B cell (primary cell): ENCODE data around the gene THUMPD2. TPM values are rescaled to one million over a fixed set of nuclear protein-coding genes. Genes with fewer than 3 reads are reported as not detected.
A peak's percentile ranks its signal among the peaks of the same experiment; 100 is the strongest.

Experiments
- ATAC-seq: fragments of 200-7000 bp; cut with Tn5 transposase; one replicate; pipeline ENCODE4 v1.10.0; 2021; ENCODE audit warnings: low read depth, mild to moderate bottlenecking, moderate number of reproducible peaks, moderate library complexity
- CTCF ChIA-PET: fragments of 350-600 bp; sonication (Branson Sonifier 250); formaldehyde crosslinking; loops from one replicate; lab custom pipeline; 2021; ENCODE audit warnings: antibody characterized with exemption, inconsistent platforms; lab: Charles Lee
- POLR2A ChIA-PET: fragments of 350-600 bp; sonication (Branson Sonifier 250); formaldehyde crosslinking; loops from one replicate; lab custom pipeline; 2021; ENCODE audit warnings: antibody characterized with exemption; lab: Charles Lee
- DNase-seq: peaks from one replicate; pipeline ENCODE4 v3.0.0; 2013
- H2AFZ ChIP-seq: 2 replicates; pipeline ENCODE4 v1.6.1; 2012; ENCODE audit warnings: mild to moderate bottlenecking, low read depth, low read length; ENCODE audit not compliant: insufficient read depth, poor library complexity, severe bottlenecking
- H3K27ac ChIP-seq, 2 donors: 1 replicate in 1 of 2; 2 replicates in 1 of 2; pipeline ENCODE4 v1.5.1; 2012 to 2013; ENCODE audit warnings: low read length in 2 of 2, mild to moderate bottlenecking in 2 of 2, moderate library complexity in 1 of 2
- H3K27me3 ChIP-seq, 4 experiments: fragments of 200-600 bp in 1 of 4; sonication (generic) in 1 of 4; replicated peaks in 1 of 4; 1 replicate in 2 of 4; 2 replicates in 2 of 4; pipeline versions ENCODE4 v1.6.1 to v1.7.0; 2013 to 2016; ENCODE audit warnings: low read length in 3 of 4, mild to moderate bottlenecking in 2 of 4, mixed read lengths in 1 of 4, moderate library complexity in 1 of 4; ENCODE audit not compliant: insufficient read depth in 4 of 4, control insufficient read depth in 3 of 4; ENCODE audit errors: control extremely low read depth in 1 of 4
- H3K36me3 ChIP-seq, 2 experiments: replicated peaks in 1 of 2; 1 replicate in 1 of 2; 2 replicates in 1 of 2; pipeline versions ENCODE4 v1.6.1 to v1.7.1; 2013; ENCODE audit warnings: low read length in 1 of 2; ENCODE audit not compliant: insufficient read depth in 2 of 2, control insufficient read depth in 1 of 2; ENCODE audit errors: control extremely low read depth in 1 of 2, extremely low read depth in 1 of 2
- H3K4me1 ChIP-seq, 2 donors: fragments of 200-600 bp in 1 of 2; sonication (generic) in 1 of 2; 1 replicate in 1 of 2; 2 replicates in 1 of 2; pipeline versions ENCODE4 v1.5.1 to v1.6.1; 2013 to 2017; ENCODE audit warnings: low read length in 2 of 2; ENCODE audit not compliant: control insufficient read depth in 2 of 2, insufficient read depth in 2 of 2
- H3K4me2 ChIP-seq: replicated peaks from 2 replicates; pipeline ENCODE3; 2012; ENCODE audit warnings: mild to moderate bottlenecking, low read depth, low read length; ENCODE audit not compliant: poor library complexity, severe bottlenecking
- H3K4me3 ChIP-seq, 5 experiments: fragments of 200-600 bp in 1 of 5; sonication (generic) in 1 of 5; 1 replicate in 3 of 5; 2 replicates in 2 of 5; pipeline versions ENCODE4 v1.5.1 to v1.7.0; 2011 to 2016; ENCODE audit warnings: low read length in 4 of 5, mild to moderate bottlenecking in 4 of 5, low read depth in 2 of 5, control low read depth in 1 of 5, moderate library complexity in 1 of 5; ENCODE audit not compliant: insufficient read depth in 1 of 5; ENCODE audit errors: control extremely low read depth in 1 of 5, extremely low read depth in 1 of 5
- H3K79me2 ChIP-seq: fragments of 200-600 bp; sonication (generic); one replicate; pipeline ENCODE4 v1.6.0; 2016; ENCODE audit warnings: low read length; ENCODE audit not compliant: control insufficient read depth, insufficient read depth
- H3K9ac ChIP-seq: fragments of 200-600 bp; sonication (generic); 2 replicates; pipeline ENCODE4 v1.6.1; 2017; ENCODE audit warnings: mild to moderate bottlenecking, low read length, moderate library complexity
- H3K9me3 ChIP-seq, 3 donors: one replicate each; pipeline versions ENCODE4 v1.6.1 to v1.7.1; 2013; ENCODE audit warnings: low read length in 2 of 3; ENCODE audit not compliant: control insufficient read depth in 2 of 3, insufficient read depth in 1 of 3; ENCODE audit errors: control extremely low read depth in 1 of 3
- H4K20me1 ChIP-seq: 2 replicates; pipeline ENCODE4 v1.6.0; 2012; ENCODE audit warnings: mild to moderate bottlenecking, low read length; ENCODE audit not compliant: insufficient read depth, control insufficient read depth, poor library complexity, severe bottlenecking
- H3K27ac Mint-ChIP-seq: one replicate; pipeline ENCODE4 v1.8.0; 2021; ENCODE audit warnings: mixed read lengths
- H3K27me3 Mint-ChIP-seq: one replicate; pipeline ENCODE4 v1.8.0; 2021; ENCODE audit warnings: mixed read lengths
- H3K4me1 Mint-ChIP-seq: one replicate; pipeline ENCODE4 v1.8.0; 2021; ENCODE audit warnings: mixed read lengths
- H3K4me3 Mint-ChIP-seq: one replicate; pipeline ENCODE4 v1.8.0; 2021; ENCODE audit warnings: mixed read lengths
- H3K9me3 Mint-ChIP-seq: one replicate; pipeline ENCODE4 v1.8.0; 2022; ENCODE audit warnings: mixed read lengths; ENCODE audit not compliant: insufficient read depth
- EZH2 ChIP-seq: IDR thresholded peaks from 2 replicates; pipeline ENCODE4 v1.6.1; 2012; ENCODE audit warnings: borderline replicate concordance, low read depth, mild to moderate bottlenecking, moderate library complexity, low read length; ENCODE audit not compliant: insufficient read depth, poor library complexity, severe bottlenecking
- WGBS: methylation state at CpG from one replicate; pipeline ENCODE4 v1.1.5; 2013; ENCODE audit warnings: missing lambda C conversion rate; ENCODE audit not compliant: insufficient coverage; 5-methylcytosine and 5-hydroxymethylcytosine counted together
- intact Hi-C: fragments of 100-400 bp; cut with micrococcal nuclease; formaldehyde crosslinking; loops from one replicate; pipeline ENCODE4 v1.10.0; 2022
- polyA plus RNA-seq: library from polyadenylated mRNA; depleted of rRNA; stranded (reverse); fragments of >200 nt; gene quantifications from 2 replicates; pipeline ENCODE4 v1.2.3, GENCODE V29; 2012
- total RNA-seq, 2 donors: library from RNA; stranded (reverse); fragments of 120-200 nt in 1 of 2; gene quantifications; 1 replicate in 1 of 2; 2 replicates in 1 of 2; pipeline versions ENCODE4 v1.2.3 to v1.2.4, GENCODE V29; 2013 to 2022
- TF ChIP-seq, protein P1 (sequence below): fragments of 200-600 bp; IDR thresholded peaks from one replicate; pipeline ENCODE4 v1.8.0; 2022; ENCODE audit warnings: antibody characterized with exemption, mild to moderate bottlenecking

The THUMPD2 gene
- total and polyA plus RNA-seq, 2 donors (not counting 1 experiment from before 2014, with no cell fraction given): 11.0 to 14.8 TPM

DNA sequence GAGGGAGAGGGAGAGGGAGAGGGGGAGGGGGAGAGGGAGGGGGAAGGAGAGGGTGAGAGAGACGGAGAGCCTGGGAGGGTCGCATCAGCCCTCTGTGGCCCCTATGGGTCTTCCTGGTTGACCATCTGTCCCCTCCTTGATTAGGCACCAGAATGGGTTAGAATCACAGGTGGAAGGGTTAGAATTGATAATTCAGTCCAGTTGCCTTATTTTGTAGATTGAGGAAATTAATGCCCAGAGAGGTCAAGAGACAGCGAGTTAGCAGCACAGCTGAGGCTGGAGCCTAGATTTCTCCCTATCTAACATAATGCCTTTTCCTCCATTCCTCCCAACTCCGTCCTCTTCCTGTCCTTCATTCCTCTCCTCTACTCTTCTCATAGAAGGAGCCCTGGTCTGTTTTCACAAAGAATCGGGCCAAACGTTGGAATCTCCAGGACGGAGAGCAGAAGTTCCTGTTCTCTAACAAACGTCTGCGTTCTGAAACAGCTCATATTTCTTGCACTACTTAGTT, 338 bp upstream of the THUMPD2 start:
- no peak for ATAC-seq
- ChIA-PET CTCF (no interaction called here), POLR2A (no interaction called here)
- H3K4me1 Mint-ChIP-seq: peaks cover 49% of the 10 kb centered on the region
- Histone ChIP-seq H3K4me3 (peak overlapping the region; percentile 51 to 90 (median 86)), H2AFZ (peak overlapping the region; percentile 92), H3K27me3 (no peaks in the 10 kb centered on the region), H3K79me2 (peaks cover 32% of the 10 kb centered on the region), H3K4me2 (peak overlapping the region; percentile 77), H3K9ac (peak overlapping the region; percentile 78), H3K36me3 (no peaks in the 10 kb centered on the region), H3K27ac (peak overlapping the region in 1 of 2 donors; percentile 84), H3K9me3 (no peaks in the 10 kb centered on the region), H3K4me1 (peaks cover 26 to 27% of the 10 kb centered on the region in 2 donors), H4K20me1 (no peaks in the 10 kb centered on the region)
- intact Hi-C loops: no loop called here
- H3K27ac Mint-ChIP-seq: peak overlapping the region; percentile 88
- no peak for TF ChIP-seq EZH2
- TF ChIP-seq, protein P1, sequence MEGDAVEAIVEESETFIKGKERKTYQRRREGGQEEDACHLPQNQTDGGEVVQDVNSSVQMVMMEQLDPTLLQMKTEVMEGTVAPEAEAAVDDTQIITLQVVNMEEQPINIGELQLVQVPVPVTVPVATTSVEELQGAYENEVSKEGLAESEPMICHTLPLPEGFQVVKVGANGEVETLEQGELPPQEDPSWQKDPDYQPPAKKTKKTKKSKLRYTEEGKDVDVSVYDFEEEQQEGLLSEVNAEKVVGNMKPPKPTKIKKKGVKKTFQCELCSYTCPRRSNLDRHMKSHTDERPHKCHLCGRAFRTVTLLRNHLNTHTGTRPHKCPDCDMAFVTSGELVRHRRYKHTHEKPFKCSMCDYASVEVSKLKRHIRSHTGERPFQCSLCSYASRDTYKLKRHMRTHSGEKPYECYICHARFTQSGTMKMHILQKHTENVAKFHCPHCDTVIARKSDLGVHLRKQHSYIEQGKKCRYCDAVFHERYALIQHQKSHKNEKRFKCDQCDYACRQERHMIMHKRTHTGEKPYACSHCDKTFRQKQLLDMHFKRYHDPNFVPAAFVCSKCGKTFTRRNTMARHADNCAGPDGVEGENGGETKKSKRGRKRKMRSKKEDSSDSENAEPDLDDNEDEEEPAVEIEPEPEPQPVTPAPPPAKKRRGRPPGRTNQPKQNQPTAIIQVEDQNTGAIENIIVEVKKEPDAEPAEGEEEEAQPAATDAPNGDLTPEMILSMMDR: no peak
- H3K4me3 Mint-ChIP-seq: peak overlapping the region; percentile 98
- DNase-seq: no peak
- H3K27me3 Mint-ChIP-seq: no peaks in the 10 kb centered on the region
- no peaks in the 10 kb centered on the region for H3K9me3 Mint-ChIP-seq
- WGBS: 17% methylated on average over 8 of the region's 9 CpGs

DNA sequence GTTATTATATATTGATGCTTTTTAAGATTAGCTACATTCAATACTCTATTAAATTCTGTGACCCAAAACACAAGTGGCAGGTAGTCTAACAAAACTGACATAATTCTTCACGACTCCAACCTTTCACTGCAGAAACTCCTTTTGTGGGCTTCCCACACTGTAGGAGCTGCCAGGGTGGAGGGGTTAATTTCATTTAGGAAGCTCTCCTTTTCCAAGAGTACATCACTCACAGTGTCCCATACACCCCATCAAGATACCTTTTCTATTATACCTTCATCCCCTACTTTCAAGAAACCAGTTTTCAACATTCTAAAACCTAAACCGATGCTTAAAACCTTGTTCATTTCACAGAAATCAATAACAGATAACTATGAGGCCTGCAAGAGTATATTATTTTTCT, 825 bp downstream of the THUMPD2 start:
- Histone ChIP-seq H3K36me3 (no peaks in the 10 kb centered on the region), H3K4me2 (peak overlapping the region; percentile 77), H3K27me3 (no peaks in the 10 kb centered on the region), H3K9ac (peak overlapping the region; percentile 78), H3K4me1 (peaks cover 26 to 27% of the 10 kb centered on the region in 2 donors), H3K9me3 (no peaks in the 10 kb centered on the region), H3K79me2 (peaks cover 32% of the 10 kb centered on the region), H2AFZ (peak overlapping the region; percentile 92), H3K4me3 (peak overlapping the region; percentile 84 to 90 (median 86)), H4K20me1 (no peaks in the 10 kb centered on the region), H3K27ac (peak overlapping the region in 1 of 2 donors; percentile 84)
- ATAC-seq: no peak
- DNase-seq: no peak
- TF ChIP-seq, protein P1: no peak
- no peak for TF ChIP-seq EZH2
- no CpG with 5 or more reads among the region's 2 CpGs for WGBS
- CTCF ChIA-PET: no interaction called here
- no peaks in the 10 kb centered on the region for H3K9me3 Mint-ChIP-seq
- H3K4me1 Mint-ChIP-seq: peaks cover 52% of the 10 kb centered on the region
- POLR2A ChIA-PET: no interaction called here
- peak overlapping the region; percentile 98 for H3K4me3 Mint-ChIP-seq
- H3K27ac Mint-ChIP-seq: peak overlapping the region; percentile 91
- intact Hi-C loops: no loop called here
- no peaks in the 10 kb centered on the region for H3K27me3 Mint-ChIP-seq
